H1 (cell line): Measurements from ENCODE around the gene PDE1C. TPM values are rescaled to one million over a fixed set of nuclear protein-coding genes. Genes with fewer than 3 reads are reported as not detected.

ENCODE experiments used
- CTCF ChIA-PET: fragments of 300-600 bp; sonication (Branson Sonifier 250); formaldehyde crosslinking; loops from one replicate; lab custom pipeline; 2021; ENCODE audit not compliant: partially characterized antibody; lab: Charles Lee
- POLR2A ChIA-PET: fragments of 300-600 bp; sonication (Branson Sonifier 250); formaldehyde crosslinking; loops from one replicate; lab custom pipeline; 2021; ENCODE audit warnings: inconsistent platforms; ENCODE audit not compliant: partially characterized antibody; lab: Charles Lee
- DNase-seq, 2 experiments: peaks; one replicate each; pipeline versions ENCODE4 v3.0.0 to v3.0.0-alpha.2; 2010 to 2022; ENCODE audit warnings: low spot score in 2 of 2, low read depth in 1 of 2, mixed read lengths in 1 of 2
- FAIRE-seq: peaks from 2 replicates; lab custom pipeline; 2011; peaks lifted over from hg19 to GRCh38; lab: Jason Lieb, UNC
- H2AFZ ChIP-seq: 2 replicates; pipeline ENCODE4 v1.8.1; 2012; ENCODE audit warnings: low read length, inconsistent platforms
- H2AK5ac ChIP-seq: 2 replicates; pipeline ENCODE4 v1.6.1; 2013; ENCODE audit warnings: low read depth, low read length
- H2BK120ac ChIP-seq: replicated peaks from 2 replicates; pipeline ENCODE3; 2013; ENCODE audit warnings: low read depth, low read length, inconsistent platforms
- H2BK12ac ChIP-seq: 2 replicates; pipeline ENCODE4 v1.6.1; 2013; ENCODE audit warnings: low read depth, low read length
- H2BK15ac ChIP-seq: 2 replicates; pipeline ENCODE4 v1.6.1; 2013; ENCODE audit warnings: low read length
- H2BK20ac ChIP-seq: 2 replicates; pipeline ENCODE4 v1.6.1; 2013; ENCODE audit warnings: low read length
- H2BK5ac ChIP-seq: 2 replicates; pipeline ENCODE4 v1.6.1; 2013; ENCODE audit warnings: low read depth, low read length
- H3K14ac ChIP-seq: 2 replicates; pipeline ENCODE4 v1.6.1; 2013; ENCODE audit warnings: inconsistent platforms; ENCODE audit not compliant: insufficient read length
- H3K18ac ChIP-seq: 2 replicates; pipeline ENCODE4 v1.6.1; 2013; ENCODE audit warnings: low read length; ENCODE audit errors: extremely low read depth
- H3K23ac ChIP-seq: 2 replicates; pipeline ENCODE4 v1.6.1; 2013; ENCODE audit warnings: inconsistent platforms; ENCODE audit not compliant: insufficient read length
- H3K23me2 ChIP-seq: 2 replicates; pipeline ENCODE4 v1.6.1; 2013; ENCODE audit warnings: low read depth, low read length
- H3K27ac ChIP-seq: 2 replicates; pipeline ENCODE4 v1.6.1; 2011; ENCODE audit warnings: low read depth, low read length, inconsistent platforms
- H3K27me3 ChIP-seq, 4 experiments: replicated peaks in 1 of 4; 1 replicate in 1 of 4; 2 replicates in 3 of 4; pipeline versions ENCODE4 v1.6.1 to v1.8.1; 2011 to 2013; ENCODE audit warnings: low read length in 3 of 4, mild to moderate bottlenecking in 3 of 4, inconsistent platforms in 2 of 4, mixed read lengths in 2 of 4, moderate library complexity in 1 of 4; ENCODE audit not compliant: control insufficient read depth in 3 of 4, insufficient read depth in 3 of 4; ENCODE audit errors: extremely low read depth in 1 of 4
- H3K36me3 ChIP-seq, 4 experiments: 2 replicates each; pipeline versions ENCODE4 v1.6.1 to v1.8.1; 2011 to 2013; ENCODE audit warnings: mild to moderate bottlenecking in 4 of 4, low read length in 3 of 4, moderate library complexity in 2 of 4, control low read depth in 1 of 4, inconsistent platforms in 1 of 4; ENCODE audit not compliant: insufficient read depth in 4 of 4, control insufficient read depth in 2 of 4
- H3K4ac ChIP-seq: replicated peaks from 2 replicates; pipeline ENCODE3; 2013; ENCODE audit warnings: low read length, low read depth, mixed read lengths, inconsistent platforms; ENCODE audit not compliant: insufficient read length
- H3K4me1 ChIP-seq, 4 experiments: replicated peaks in 1 of 4; 1 replicate in 1 of 4; 2 replicates in 3 of 4; pipeline versions ENCODE4 v1.6.1 to v1.8.1; 2011 to 2013; ENCODE audit warnings: low read length in 3 of 4, inconsistent platforms in 2 of 4, mixed read lengths in 1 of 4; ENCODE audit not compliant: insufficient read depth in 4 of 4, control insufficient read depth in 3 of 4
- H3K4me2 ChIP-seq, 2 experiments: 2 replicates each; pipeline versions ENCODE4 v1.6.1 to v1.8.1; 2011 to 2013; ENCODE audit warnings: low read depth in 2 of 2, low read length in 2 of 2, control low read depth in 1 of 2, inconsistent platforms in 1 of 2, mild to moderate bottlenecking in 1 of 2; ENCODE audit not compliant: insufficient read depth in 1 of 2
- H3K4me3 ChIP-seq, 4 experiments: fragments of 200-600, 300-600 bp in 1 of 4; sonication (generic), shearing (Covaris generic), sonication (Bioruptor Twin) in 1 of 4; 2 replicates each; pipeline versions ENCODE4 v1.5.1 to v1.8.1; 2011 to 2016; ENCODE audit warnings: low read length in 4 of 4, low read depth in 3 of 4, control low read depth in 2 of 4, inconsistent platforms in 2 of 4, mild to moderate bottlenecking in 2 of 4, mixed read lengths in 1 of 4, moderate library complexity in 1 of 4; ENCODE audit not compliant: insufficient read depth in 2 of 4; ENCODE audit errors: extremely low read depth in 1 of 4
- H3K56ac ChIP-seq: replicated peaks from 2 replicates; pipeline ENCODE3; 2013; ENCODE audit warnings: low read depth, mild to moderate bottlenecking, mixed read lengths, low read length, inconsistent platforms; ENCODE audit not compliant: insufficient read length
- H3K79me1 ChIP-seq: 2 replicates; pipeline ENCODE4 v1.6.1; 2013; ENCODE audit warnings: low read depth, low read length, control low read depth
- H3K79me2 ChIP-seq, 2 experiments: 2 replicates each; pipeline versions ENCODE4 v1.6.1 to v1.8.1; 2012 to 2013; ENCODE audit warnings: low read length in 2 of 2, mild to moderate bottlenecking in 2 of 2, inconsistent platforms in 1 of 2; ENCODE audit not compliant: insufficient read depth in 2 of 2, control insufficient read depth in 1 of 2
- H3K9ac ChIP-seq, 4 experiments: replicated peaks in 1 of 4; 1 replicate in 1 of 4; 2 replicates in 3 of 4; pipeline versions ENCODE4 v1.6.1 to v1.8.1; 2011 to 2013; ENCODE audit warnings: low read depth in 3 of 4, low read length in 3 of 4, control low read depth in 2 of 4, mild to moderate bottlenecking in 2 of 4, moderate library complexity in 2 of 4, inconsistent platforms in 1 of 4; ENCODE audit errors: extremely low read depth in 1 of 4
- H3K9me3 ChIP-seq, 2 experiments: 2 replicates each; pipeline versions ENCODE4 v1.6.1 to v1.8.1; 2012 to 2013; ENCODE audit warnings: mild to moderate bottlenecking in 2 of 2, moderate library complexity in 2 of 2, control low read depth in 1 of 2, inconsistent platforms in 1 of 2, low read depth in 1 of 2, low read length in 1 of 2, mixed read lengths in 1 of 2; ENCODE audit not compliant: insufficient read depth in 2 of 2
- H4K20me1 ChIP-seq, 2 experiments: replicated peaks in 1 of 2; 2 replicates each; pipeline versions ENCODE3 to v1.8.1; 2011 to 2013; ENCODE audit warnings: inconsistent platforms in 2 of 2, low read length in 2 of 2, mild to moderate bottlenecking in 1 of 2; ENCODE audit not compliant: insufficient read depth in 2 of 2, control insufficient read depth in 1 of 2
- H4K5ac ChIP-seq: 2 replicates; pipeline ENCODE4 v1.6.1; 2013; ENCODE audit warnings: low read length, low read depth, mixed read lengths, inconsistent platforms; ENCODE audit not compliant: insufficient read length
- H4K8ac ChIP-seq: 2 replicates; pipeline ENCODE4 v1.8.0; 2013; ENCODE audit warnings: mild to moderate bottlenecking, moderate library complexity, low read length, inconsistent platforms; ENCODE audit not compliant: insufficient read depth; ENCODE audit errors: extremely low read depth
- H4K91ac ChIP-seq: replicated peaks from 2 replicates; pipeline ENCODE3; 2013; ENCODE audit warnings: low read length, mixed read lengths, inconsistent platforms; ENCODE audit not compliant: insufficient read length
- BACH1 ChIP-seq: IDR thresholded peaks from 2 replicates; pipeline ENCODE4 v1.6.1; 2012; ENCODE audit warnings: low read length, improper control_type of control experiment
- CBX5 ChIP-seq: fragments of 300-800, 300-1000 bp; sonication (generic); IDR thresholded peaks from 2 replicates; pipeline ENCODE4 v1.7.1; 2016; ENCODE audit warnings: antibody characterized with exemption, low read length, low read depth
- E2F6 ChIP-seq: IDR thresholded peaks from 2 replicates; pipeline ENCODE4 v1.6.1; 2012; ENCODE audit warnings: inconsistent platforms
- FOSL1 ChIP-seq: IDR thresholded peaks from 2 replicates; pipeline ENCODE4 v1.6.1; 2011; ENCODE audit warnings: mild to moderate bottlenecking, low read depth, low read length, moderate library complexity; ENCODE audit not compliant: insufficient read depth
- GABPA ChIP-seq: IDR thresholded peaks from 2 replicates; pipeline ENCODE4 v1.6.1; 2011; ENCODE audit warnings: mild to moderate bottlenecking, low read length, moderate library complexity, borderline replicate concordance; ENCODE audit not compliant: insufficient read depth
- GTF2F1 ChIP-seq: IDR thresholded peaks from 2 replicates; pipeline ENCODE4 v1.6.1; 2012; ENCODE audit warnings: low read depth, low read length, improper control_type of control experiment, borderline replicate concordance
- KDM4A ChIP-seq: IDR thresholded peaks from one replicate; pipeline ENCODE4 v1.7.1; 2012; ENCODE audit warnings: low read depth, mild to moderate bottlenecking, moderate library complexity, low read length, inconsistent platforms; ENCODE audit not compliant: severe bottlenecking
- NRF1 ChIP-seq: IDR thresholded peaks from 2 replicates; pipeline ENCODE4 v1.6.1; 2011; ENCODE audit warnings: mild to moderate bottlenecking, low read depth, low read length, improper control_type of control experiment
- POLR2A ChIP-seq, 2 experiments: IDR thresholded peaks; 1 replicate in 1 of 2; 2 replicates in 1 of 2; pipeline ENCODE4 v1.6.1; 2011; ENCODE audit warnings: low read depth in 2 of 2, low read length in 2 of 2, mild to moderate bottlenecking in 2 of 2; ENCODE audit errors: control extremely low read depth in 1 of 2
- RAD21 ChIP-seq, 2 experiments: IDR thresholded peaks in 1 of 2; conservative IDR thresholded peaks in 1 of 2; 2 replicates each; pipeline ENCODE4 v1.6.1; 2011; ENCODE audit warnings: low read depth in 2 of 2, low read length in 2 of 2, improper control_type of control experiment in 1 of 2, inconsistent platforms in 1 of 2, mild to moderate bottlenecking in 1 of 2, moderate library complexity in 1 of 2
- RNF2 ChIP-seq: fragments of 200-900, 300-1000 bp; sonication (generic); IDR thresholded peaks from 2 replicates; pipeline ENCODE4 v1.7.1; 2016; ENCODE audit warnings: borderline replicate concordance, low read depth, mild to moderate bottlenecking, antibody characterized with exemption, low read length; ENCODE audit not compliant: poor library complexity, severe bottlenecking; ENCODE audit errors: missing control alignments
- SIN3A ChIP-seq, 2 experiments: IDR thresholded peaks in 1 of 2; conservative IDR thresholded peaks in 1 of 2; 2 replicates each; pipeline ENCODE4 v1.6.1; 2011 to 2012; ENCODE audit warnings: low read length in 2 of 2, improper control_type of control experiment in 1 of 2, low read depth in 1 of 2, mild to moderate bottlenecking in 1 of 2
- WGBS, 2 experiments: shearing (Covaris generic) in 1 of 2; methylation state at CpG; one replicate each; pipeline versions ENCODE4 v1.1.6 to v1.1.7; 2013 to 2015; ENCODE audit warnings: low lambda C conversion rate in 2 of 2, mixed read lengths in 2 of 2, inconsistent platforms in 1 of 2, low coverage in 1 of 2, missing lambda C conversion rate in 1 of 2; ENCODE audit not compliant: insufficient replicate concordance in 2 of 2, insufficient coverage in 1 of 2, insufficient read length in 1 of 2; ENCODE audit errors: extremely low coverage in 1 of 2, missing lambda C conversion rate in 1 of 2; 5-methylcytosine and 5-hydroxymethylcytosine counted together
- polyA plus RNA-seq, 7 experiments: library from polyadenylated mRNA; depleted of rRNA in 3 of 7; stranded (reverse) in 5 of 7; unstranded in 2 of 7; fragments of >200 nt in 5 of 7; fragments of 200-250 nt in 2 of 7; gene quantifications; 1 replicate in 5 of 7; 2 replicates in 1 of 7; 4 replicates in 1 of 7; pipeline versions ENCODE4 v1.2.1 to v1.2.3, GENCODE V29; 2011 to 2013; ENCODE audit warnings: missing spikeins in 2 of 7, mixed read lengths in 2 of 7
- total RNA-seq: library from RNA; stranded (reverse); fragmentation: NEBNext Ultra II Directional; extraction: Animal tissue kit (Norgen Biotek cat#: 25700); gene quantifications from 2 replicates; pipeline ENCODE4 v1.2.1, GENCODE V29; 2021

The PDE1C gene
- total and polyA plus RNA-seq, 2 of the 8 experiments (the other 6 are each of a cell fraction or from before 2014, with no cell fraction given), result 0.11 to 1.1 TPM

GRCh38 chr7:31794851-31795344 lies 275.3 kb downstream of the PDE1C start:
- Histone ChIP-seq H3K79me2 (no peaks in the 10 kb centered on the region), H2BK120ac (no peak overlapping the region), H3K9me3 (no peaks in the 10 kb centered on the region), H3K18ac (no peak overlapping the region), H2AK5ac (no peak overlapping the region), H3K27ac (no peak overlapping the region), H3K4me3 (no peak overlapping the region), H3K4ac (no peak overlapping the region), H3K9ac (no peak overlapping the region), H4K20me1 (no peaks in the 10 kb centered on the region), H3K23ac (no peak overlapping the region), H3K79me1 (no peaks in the 10 kb centered on the region), H4K8ac (no peak overlapping the region), H2BK5ac (no peak overlapping the region), H2AFZ (no peak overlapping the region), H4K5ac (no peak overlapping the region), H2BK20ac (no peak overlapping the region), H3K36me3 (no peaks in the 10 kb centered on the region), H3K23me2 (no peaks in the 10 kb centered on the region), H4K91ac (no peak overlapping the region), H3K27me3 (peaks cover 0 to 2% (median 0%) of the 10 kb centered on the region in 4 experiments; a peak in 4 of 7 replicates), H3K4me1 (no peaks in the 10 kb centered on the region), H2BK12ac (no peak overlapping the region), H2BK15ac (no peak overlapping the region), H3K56ac (no peak overlapping the region), H3K4me2 (no peak overlapping the region), H3K14ac (no peak overlapping the region)
- CTCF ChIA-PET, result interaction anchor here (1.4 kb wide), 1 partner anchor 12 kb away, joined by 5 read pairs; no protein-coding TSS in a partner anchor
- no peak for DNase-seq
- FAIRE-seq, result no peak
- WGBS, 2 experiments, result 84% methylated on average over 2 of the region's 2 CpGs; no CpG with 5 or more reads in 1 of the 2 experiments
- POLR2A ChIA-PET, result no interaction called here
- TF ChIP-seq NRF1 (no peak), SIN3A (conservative IDR thresholded peaks at IDR 0.05 in 1 of 2, IDR thresholded peaks at IDR 0.05 in 1 of 2; ENCODE audit: low read depth in 1 of 2, low read length in 2 of 2) (no peak), GABPA (no peak), E2F6 (no peak), CBX5 (no peak), FOSL1 (no peak), KDM4A (no peak), RNF2 (no peak), RAD21 (IDR thresholded peaks at IDR 0.05 in 1 of 2, conservative IDR thresholded peaks at IDR 0.05 in 1 of 2; ENCODE audit: low read depth in 2 of 2, low read length in 2 of 2) (no peak), POLR2A (IDR thresholded peaks at IDR 0.05; ENCODE audit: control extremely low read depth in 1 of 2, low read depth in 2 of 2, low read length in 2 of 2) (no peak), BACH1 (no peak), GTF2F1 (no peak)
